Eye (tissue), 1 donor: Measurements from ENCODE around the gene SPDYE3.
"Not testable (repeated sequence)": the region's sequence is repeated elsewhere in the genome, so short reads cannot be mapped to it uniquely, and the experiment has no call there.

Experiments used
- DNase-seq: peaks from one replicate; pipeline ENCODE4 v3.0.0-alpha.2; 2015

Gene SPDYE3

GRCh38 chr7:100307402-100307801 lies at the start of gene SPDYE3:
TSS of gene SPDYE3 (plus strand) at chr7:100307702. CDS start at chr7:100307886, 184 bp downstream.
- not testable (repeated sequence) for DNase-seq

GRCh38 chr7:100259984-100260383 lies 47.5 kb upstream of the SPDYE3 start:
- DNase-seq = not testable (repeated sequence)

GRCh38 chr7:100262896-100263295 lies 44.6 kb upstream of the SPDYE3 start:
- DNase-seq = not testable (repeated sequence)

GRCh38 chr7:100264223-100264622 lies 43.3 kb upstream of the SPDYE3 start:
- not testable (repeated sequence) for DNase-seq

DNA sequence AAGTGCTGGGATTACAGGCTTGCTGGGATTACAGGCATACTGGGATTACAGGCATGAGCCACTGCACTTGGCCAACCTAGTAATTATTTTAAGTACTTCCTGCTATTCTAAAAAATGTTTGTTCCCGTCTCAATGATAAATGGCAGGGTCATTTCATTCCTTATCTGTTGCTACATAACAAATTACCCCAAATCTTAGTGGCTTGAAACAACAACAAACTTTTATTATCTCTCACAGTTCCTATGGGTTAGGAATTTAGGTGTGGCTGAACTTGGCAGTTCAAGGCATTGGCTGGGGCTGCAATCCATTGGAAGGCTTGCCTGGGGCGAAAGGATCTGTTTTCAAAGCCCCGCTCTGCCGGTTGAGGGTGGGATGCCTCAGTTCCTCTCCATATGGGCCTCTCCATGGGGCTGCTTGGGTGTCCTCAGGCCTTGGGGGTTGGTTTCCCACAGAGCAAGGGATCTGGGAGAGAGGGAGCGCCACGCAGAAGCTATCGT lies 42.8 kb upstream of the SPDYE3 start:
- not testable (repeated sequence) for DNase-seq

- not testable (repeated sequence) for DNase-seq
Measured at GRCh38 chr7:100265851-100266250, 41.7 kb upstream of the SPDYE3 start.

DNA sequence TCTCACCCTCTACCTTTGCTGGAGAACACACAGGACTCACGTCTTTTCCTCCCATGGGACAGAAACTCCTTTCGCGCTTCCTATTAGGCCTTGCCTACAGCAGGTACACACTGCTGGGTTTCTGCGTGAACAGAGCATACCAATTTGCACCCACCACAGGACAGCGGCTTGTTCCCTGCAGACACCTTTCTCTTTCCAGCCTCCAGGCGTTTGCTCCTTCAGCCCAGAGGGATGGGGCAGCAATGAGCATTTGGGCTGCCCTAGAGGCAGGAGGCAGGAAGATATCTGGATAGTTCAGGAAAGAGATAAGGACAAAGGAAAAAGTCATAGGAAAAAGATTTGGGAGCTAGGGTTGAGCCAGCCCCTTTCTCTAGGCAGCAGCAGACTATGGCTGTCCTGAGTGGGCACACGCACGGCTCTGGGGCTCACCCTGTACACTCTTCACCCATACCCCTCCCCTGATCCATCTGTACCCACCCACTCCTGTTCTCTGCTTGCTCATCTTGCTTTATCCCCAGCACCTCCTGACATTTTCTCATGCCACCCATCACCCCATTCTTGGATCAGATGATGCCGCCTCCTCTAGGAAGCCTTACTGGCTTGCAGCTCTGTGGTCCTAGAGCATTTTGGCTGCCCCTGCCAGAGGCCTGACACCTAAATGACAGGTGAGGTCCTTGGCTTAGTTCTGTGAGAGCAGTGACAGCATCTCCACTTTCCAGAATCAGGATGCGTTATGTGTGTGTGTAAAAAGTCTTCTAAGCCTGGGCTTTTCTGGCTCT lies 40.7 kb upstream of the SPDYE3 start:
- DNase-seq = no peak

GRCh38 chr7:100267648-100268047 lies 39.9 kb upstream of the SPDYE3 start:
- no peak for DNase-seq

DNA sequence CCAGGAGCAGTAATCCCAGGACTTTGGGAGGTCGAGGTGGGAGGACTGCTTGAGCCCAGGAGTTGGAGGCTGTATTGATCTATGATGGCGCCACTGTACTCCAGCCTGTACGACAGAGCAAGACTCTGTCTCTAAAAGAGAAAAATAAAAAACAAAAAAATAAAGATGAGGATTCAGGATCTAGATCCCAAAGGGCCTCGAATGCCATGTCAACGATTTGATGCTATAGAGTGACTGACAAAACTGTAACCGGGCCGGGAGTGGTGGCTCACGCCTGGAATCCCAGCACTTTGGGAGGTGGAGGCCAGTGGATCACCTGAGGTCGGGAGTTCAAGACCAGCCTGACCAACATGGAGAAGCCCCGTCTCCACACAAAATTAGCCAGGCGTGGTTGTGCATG lies 38.6 kb upstream of the SPDYE3 start:
- DNase-seq = not testable (repeated sequence)

- DNase-seq = not testable (repeated sequence)
Measured at GRCh38 chr7:100269306-100270045, 38.0 kb upstream of the SPDYE3 start.

DNA sequence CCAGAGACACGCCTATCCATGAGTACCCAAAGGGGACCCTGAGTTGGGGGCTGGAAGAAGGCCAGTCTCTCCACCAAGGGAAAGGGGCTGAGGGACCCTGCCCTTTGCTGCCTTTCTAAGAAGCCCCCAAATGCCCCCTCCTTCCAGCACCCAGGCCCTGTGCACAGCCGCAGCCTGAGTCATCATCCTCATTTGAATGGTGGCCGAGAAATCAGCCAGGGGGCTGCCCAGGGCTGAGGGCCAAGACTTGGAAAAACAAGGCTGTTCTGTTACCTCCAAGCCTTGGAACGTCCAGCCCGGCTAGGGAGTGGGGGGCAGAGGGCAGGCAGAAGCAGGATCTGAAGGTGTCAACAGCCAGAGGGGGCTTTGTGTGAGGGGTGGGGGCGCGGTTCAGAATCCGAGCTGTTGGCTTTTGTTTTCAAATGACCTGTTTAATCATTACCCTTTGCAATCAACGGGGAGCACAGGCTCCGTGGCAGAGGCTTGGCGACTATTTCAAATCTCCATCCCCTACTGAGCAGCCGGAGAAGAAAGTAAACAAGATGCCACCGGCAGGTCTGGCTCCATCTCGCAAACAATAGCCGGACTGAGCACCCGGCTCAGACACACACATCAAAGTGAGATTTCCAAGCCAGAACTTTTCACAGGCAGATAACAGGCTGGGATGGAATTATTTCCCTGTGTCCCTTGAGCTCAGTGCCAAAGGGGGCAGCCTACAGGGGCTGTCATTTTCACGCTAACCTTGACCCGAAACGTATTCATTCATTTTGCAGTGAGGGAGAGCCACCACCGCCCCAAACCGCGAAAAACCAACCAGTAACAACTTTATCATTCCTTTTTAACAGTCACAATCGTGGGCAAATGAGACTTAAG lies 37.2 kb upstream of the SPDYE3 start:
- DNase-seq = peak; percentile 43

DNA sequence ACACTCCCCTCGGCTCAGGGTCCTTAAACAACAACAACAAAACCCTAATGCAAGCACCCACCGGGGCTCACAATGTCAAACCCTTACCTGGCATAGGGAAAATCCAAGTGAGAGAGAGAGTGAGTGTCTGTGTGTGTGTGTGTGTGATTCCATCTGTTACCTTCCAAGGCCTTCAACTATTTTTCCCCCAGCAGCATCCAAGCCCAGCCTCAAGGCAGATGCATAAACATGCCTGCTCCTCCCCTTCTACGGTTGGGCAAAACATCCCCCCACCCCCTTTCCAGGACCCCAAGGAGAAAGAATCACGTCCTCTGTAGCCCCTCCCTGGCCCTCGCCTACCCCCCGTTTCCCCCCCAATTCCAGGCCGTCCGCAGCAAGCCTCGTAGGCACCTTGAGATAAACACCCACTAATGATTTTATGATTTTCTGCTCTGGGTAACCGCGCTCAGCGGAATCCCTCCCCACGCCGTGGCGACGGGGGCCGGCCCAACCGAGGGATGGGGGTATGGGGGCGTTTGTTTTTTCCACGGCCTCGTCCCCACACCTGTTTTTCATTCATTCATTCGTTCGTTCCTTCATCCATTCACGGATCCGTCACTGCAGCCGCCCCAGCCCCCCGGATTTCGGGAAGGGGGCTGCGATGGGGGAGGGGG lies 36.4 kb upstream of the SPDYE3 start:
- peak; percentile 69 for DNase-seq

DNA sequence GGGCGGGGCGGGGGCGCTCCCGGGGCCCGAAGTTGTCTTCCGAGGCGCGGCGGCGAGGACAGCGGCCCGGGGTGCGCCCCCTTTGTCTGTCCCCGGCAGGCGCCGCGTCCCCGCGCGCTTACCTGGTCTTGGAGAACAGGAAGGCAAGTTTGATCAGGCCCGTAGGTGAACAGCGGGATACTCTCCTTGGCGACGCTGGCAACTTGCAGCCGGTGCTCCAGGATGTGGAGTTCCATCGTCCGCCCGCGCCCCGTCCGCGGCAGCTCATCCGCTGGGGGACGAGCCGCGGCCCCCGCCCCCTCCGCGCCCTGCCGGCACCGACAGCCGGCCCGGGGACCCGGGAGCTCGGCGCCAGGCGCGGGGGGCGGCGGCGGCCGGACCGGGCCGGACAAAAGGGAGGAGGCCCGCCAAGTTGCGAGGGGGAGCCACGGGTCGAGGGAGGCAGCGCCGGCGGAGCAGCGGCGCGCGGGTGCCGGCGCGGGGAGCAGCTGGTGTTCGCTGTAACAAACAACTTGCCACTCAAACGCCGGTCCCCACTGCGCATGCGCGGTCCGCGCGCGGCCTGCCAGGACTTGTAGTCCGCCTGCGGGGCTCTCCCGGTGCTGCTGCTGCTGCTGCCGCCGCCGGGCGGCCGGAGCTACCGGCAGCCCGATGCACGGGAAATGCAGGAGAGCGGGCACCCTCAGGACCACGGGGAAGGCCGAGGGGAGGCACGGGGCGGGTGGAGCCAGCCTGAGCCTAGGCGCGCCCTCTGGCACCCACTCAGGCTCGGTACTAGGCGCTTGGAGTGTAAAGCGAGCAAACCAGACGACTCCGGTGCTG lies 35.6 kb upstream of the SPDYE3 start:
- DNase-seq = peak; percentile 98

- not testable (repeated sequence) for DNase-seq
Measured at GRCh38 chr7:100272538-100272902, 35.0 kb upstream of the SPDYE3 start.

GRCh38 chr7:100275120-100275519 lies 32.4 kb upstream of the SPDYE3 start:
- no peak for DNase-seq

- not testable (repeated sequence) for DNase-seq
Measured at GRCh38 chr7:100276126-100276525, 31.4 kb upstream of the SPDYE3 start.

- DNase-seq = not testable (repeated sequence)
Measured at GRCh38 chr7:100282069-100282608, 25.4 kb upstream of the SPDYE3 start.

- DNase-seq = not testable (repeated sequence)
Measured at GRCh38 chr7:100283147-100283546, 24.4 kb upstream of the SPDYE3 start.

GRCh38 chr7:100287191-100287969 lies 20.1 kb upstream of the SPDYE3 start:
- DNase-seq = not testable (repeated sequence)

DNA sequence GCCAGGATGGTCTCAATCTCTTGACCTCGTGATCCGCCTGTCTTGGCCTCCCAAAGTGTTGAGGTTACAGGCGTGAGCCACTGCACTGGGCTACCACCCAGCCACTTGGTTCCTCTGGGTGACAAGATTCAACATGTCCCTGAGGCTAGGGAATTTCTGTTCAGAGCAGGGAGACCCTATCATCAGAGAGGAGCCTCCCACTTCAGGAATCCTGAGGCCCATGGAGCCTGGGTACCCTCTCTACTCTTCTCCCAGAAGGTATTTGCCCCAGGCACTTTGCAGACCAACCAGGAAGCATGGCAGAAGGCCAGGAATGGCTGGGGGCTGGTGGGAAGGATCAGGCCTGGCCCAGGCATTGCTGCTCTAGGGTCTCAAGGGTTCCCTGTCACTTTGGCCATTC lies 19.2 kb upstream of the SPDYE3 start:
- DNase-seq = not testable (repeated sequence)
